LHCN-M2 (cell line): Measurements from ENCODE around the gene VRK1. TPM values are rescaled to one million over a fixed set of nuclear protein-coding genes. Genes with fewer than 3 reads are reported as not detected.

Experiments used
- DNase-seq: peaks from one replicate; pipeline ENCODE4 v3.0.0-alpha.2; 2012; ENCODE audit warnings: low read depth
- total RNA-seq: library from RNA; depleted of rRNA; stranded (reverse); fragments of >200 nt; gene quantifications from 2 replicates; pipeline ENCODE4 v1.2.3, GENCODE V29; 2014

VRK1 gene
- total RNA-seq, 1 experiment from 2014 or later, result 58.0 TPM

DNA sequence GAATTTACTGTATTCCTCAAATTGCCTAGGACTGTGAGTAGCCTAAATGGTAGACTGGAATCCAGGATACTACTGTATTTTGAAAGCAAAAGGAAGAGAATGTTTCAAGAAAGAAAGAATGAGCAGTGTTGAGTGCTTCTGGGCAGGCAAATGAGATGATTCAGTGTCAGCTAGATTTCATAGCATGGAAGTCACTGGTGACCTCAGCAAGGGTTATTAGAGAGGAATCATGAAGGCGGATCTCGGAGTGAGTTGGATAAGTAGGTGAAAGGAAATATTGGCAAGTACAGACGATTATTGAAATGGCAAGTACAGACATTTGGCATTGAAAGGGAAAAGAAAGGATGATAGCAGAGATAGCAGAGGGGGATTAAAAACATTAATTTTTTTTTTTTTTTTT is 27.1 kb downstream of the VRK1 start:
- DNase-seq, result peak; percentile 34

DNA sequence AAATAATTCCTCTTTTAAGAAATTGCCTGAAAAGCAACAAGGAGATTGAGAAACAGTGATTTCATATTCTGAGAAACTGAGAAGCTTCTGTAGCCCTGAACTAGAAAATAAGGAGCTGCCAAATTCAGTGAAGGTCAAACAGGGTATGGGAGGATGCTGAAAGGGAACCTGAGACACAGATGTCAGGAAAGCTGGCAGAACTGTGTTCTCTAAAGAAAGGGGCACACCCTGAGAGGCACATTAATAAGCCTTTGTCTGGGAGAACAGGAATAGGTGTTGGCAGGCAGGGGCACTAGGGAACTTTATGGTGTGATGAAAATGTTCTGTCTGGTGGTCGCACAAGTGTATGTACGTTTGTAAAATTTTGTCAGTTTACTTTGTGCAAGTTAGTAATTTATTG is 29.6 kb downstream of the VRK1 start:
- DNase-seq, result no peak

DNA sequence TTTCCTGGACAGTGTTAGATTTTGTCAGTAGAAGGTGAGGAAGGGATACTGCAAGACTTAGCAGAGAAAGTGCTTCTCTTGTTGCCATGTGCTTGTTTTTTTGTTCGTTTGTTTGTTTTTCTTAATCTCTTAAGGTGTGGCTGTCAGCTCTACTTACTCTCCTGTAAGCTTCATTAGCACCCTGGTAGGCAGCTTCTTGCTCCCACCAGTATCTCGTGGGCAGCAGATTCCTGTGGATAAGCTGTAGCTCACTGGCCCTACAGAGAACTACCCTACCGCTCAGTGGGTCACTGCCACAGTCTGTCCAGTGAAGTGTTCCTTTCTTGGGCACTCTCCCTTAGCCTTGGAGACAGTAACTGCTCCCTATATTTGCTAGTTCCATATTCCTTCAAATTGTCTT is 30.1 kb downstream of the VRK1 start:
- no peak for DNase-seq

GRCh38 chr14:96829791-96830190 is 32.6 kb downstream of the VRK1 start:
- DNase-seq, result no peak

DNA sequence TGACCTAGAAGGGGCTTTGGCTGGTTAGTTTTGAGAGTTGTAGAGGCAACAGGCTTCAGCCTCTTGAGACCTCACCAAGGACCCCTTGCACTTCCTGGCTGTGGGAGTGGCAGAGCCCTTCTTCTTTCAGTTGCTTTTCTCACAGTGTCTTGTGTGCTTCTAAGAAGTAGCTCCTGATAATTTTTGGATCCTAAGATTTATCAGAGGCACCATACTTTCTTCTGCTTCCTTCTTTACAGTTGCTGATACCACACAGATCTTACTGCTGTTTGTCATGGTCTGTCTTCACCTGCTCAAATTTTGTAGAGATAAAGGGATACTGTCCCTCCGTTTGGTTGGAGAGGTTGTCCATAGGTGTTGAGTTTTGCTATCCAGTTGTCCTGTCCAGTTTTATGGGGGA is 33.8 kb downstream of the VRK1 start:
- DNase-seq, result no peak

- DNase-seq, result no peak
Measured at GRCh38 chr14:96832351-96832750, 35.2 kb downstream of the VRK1 start.

- DNase-seq, result no peak
Measured at GRCh38 chr14:96838449-96838848, 41.3 kb downstream of the VRK1 start.

DNA sequence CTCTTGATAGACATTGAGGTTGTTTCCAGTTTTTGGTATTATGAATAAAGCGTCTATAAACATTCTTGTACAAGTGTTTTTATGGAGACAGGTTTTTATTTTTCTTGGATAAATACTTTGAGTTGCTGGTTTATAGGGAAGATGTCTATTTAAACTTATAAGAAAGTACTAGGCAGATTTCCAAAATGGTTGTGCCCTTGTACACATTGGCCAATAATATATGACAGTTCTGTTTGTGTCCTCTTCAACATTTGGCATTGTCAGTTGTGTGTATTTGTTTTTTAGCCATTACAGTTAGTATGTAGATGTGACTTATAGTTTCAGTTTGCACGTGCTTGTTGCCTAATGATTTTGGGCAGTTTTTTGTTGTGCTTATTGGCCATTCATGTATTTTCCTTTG is 42.1 kb downstream of the VRK1 start:
- no peak for DNase-seq

DNA sequence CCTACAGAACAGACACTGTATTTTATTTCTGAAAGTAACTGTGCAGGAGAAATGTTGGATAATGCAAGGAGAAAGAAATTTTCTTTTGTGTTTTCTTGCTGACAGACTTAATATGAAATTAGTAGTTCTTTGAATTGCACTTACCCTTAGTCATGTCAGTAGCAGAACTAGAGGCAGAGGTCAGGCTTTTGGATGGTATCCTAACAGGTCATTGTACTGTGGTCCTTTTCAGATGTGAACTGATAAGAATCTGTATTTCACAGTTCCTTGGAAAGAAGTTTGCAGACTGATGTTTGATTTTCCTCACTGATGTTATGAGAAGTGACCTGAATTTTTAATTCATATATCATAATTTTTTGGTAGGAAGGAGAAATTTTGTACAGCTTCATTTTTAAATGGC is 46.0 kb downstream of the VRK1 start:
- no peak for DNase-seq

GRCh38 chr14:96844857-96845570 is 47.8 kb downstream of the VRK1 start:
- no peak for DNase-seq

DNA sequence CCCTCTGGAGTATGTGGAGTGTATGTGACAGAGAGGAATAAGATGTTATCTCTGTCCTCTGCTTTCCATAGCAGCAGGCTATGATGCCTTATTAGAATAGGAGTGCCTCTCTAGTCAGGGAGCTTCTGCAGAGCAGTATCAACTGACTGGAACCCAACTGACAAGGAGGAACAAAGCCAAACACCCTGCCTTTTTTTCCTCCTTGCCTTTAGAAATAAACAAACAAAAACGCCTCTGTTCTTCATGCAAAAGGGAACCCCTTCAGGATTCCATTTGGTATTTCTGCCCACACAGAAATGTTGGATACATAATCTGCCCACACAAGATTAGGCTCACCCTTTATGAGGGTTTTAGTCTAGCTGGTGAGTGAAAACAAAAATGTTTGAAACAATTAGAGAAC is 50.3 kb downstream of the VRK1 start:
- DNase-seq, result no peak

DNA sequence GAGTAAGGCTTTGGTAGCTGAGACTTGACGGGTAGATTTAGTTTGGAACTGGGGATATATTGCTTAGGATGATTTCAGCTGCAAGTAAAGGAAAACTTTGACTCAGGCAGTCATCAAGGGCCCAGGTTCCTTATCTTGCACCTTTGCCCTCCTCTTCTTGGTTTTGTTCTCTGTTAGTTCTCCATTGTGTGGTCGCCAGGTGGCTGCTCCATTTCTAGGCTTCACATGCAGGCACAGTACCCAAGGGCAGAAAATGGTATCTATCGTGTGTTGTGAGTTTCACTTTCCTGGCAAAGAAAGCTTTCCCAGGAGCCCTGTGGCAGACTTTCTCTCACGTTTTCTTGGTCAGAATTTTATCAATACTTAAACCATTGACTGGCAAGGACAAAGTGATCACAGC is 50.8 kb downstream of the VRK1 start:
- DNase-seq, result no peak

GRCh38 chr14:96849733-96850132 is 52.6 kb downstream of the VRK1 start:
- no peak for DNase-seq

DNA sequence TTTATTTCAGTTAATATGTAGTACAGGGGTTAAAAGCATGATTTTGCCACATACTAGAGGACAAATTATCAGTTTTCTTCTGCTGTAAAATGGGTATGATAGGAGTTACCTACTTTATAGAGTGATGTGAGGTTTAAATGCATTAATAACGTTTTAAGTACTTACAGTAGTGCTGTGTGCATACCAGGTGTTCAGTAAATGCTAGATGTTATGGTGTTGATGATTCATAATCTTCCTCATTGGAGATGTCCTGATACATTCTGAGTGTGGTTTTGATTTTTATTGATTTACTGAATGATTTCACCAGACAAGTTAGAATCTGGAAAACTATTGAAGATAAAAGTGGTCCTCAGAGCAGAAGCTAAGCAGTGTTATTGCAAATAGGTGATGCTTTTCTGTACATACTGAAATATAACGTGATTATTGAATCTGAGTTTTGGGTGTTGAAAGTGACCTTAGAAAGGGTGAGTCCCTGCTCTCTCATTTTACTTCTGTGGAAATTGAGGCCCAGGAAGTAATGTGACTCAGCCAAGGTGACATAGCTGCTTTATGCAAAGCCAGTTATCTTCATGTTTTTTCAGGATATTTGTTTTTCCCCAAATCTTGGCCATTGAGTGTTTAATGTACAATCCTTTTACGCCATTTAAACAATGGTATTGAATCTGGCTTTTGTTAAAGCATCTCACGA is 54.7 kb downstream of the VRK1 start:
- no peak for DNase-seq

- DNase-seq, result peak; percentile 42
Measured at GRCh38 chr14:96852823-96853422, 55.7 kb downstream of the VRK1 start.

- no peak for DNase-seq
Measured at GRCh38 chr14:96858643-96859042, 61.5 kb downstream of the VRK1 start.

- DNase-seq, result no peak
Measured at GRCh38 chr14:96861568-96862310, 64.6 kb downstream of the VRK1 start.

- DNase-seq, result no peak
Measured at GRCh38 chr14:96863327-96863985, 66.3 kb downstream of the VRK1 start.

DNA sequence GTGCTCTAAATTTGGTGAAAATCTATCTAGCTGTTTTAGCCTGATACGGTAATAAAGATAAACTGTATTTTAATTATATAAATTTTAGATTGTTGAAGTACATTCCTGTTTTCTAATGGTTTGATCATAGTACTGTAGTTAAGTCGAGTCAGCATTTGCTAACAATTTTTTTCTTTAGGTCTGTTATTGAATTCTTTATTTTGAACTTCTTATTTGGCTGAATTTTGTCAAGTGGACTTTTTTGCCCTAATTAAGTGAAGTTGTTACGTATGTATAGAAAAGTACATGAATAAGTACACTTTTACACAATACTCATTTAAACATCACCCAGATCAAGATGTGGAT is 66.8 kb downstream of the VRK1 start:
- DNase-seq, result no peak

DNA sequence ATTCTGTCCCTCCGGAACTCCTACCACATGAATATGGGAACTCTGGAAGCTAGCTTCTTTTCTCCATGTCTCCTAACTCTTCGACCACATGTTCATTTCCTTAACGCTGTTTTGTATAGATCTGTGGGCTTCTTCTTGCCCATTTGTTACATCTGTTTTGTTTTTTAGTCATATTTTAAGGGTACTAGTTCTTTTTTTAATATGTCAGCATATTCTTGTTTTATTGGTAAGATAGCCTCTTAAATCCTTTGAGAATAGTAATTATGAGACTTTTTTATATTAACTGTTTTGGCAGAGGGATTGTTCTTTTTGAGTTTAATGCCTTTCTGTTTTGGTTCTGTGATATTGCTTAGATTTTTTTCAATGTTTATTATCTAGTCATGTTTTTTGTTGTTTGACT is 70.5 kb downstream of the VRK1 start:
- no peak for DNase-seq

GRCh38 chr14:96874127-96874526 is 76.9 kb downstream of the VRK1 start:
- DNase-seq, result no peak

GRCh38 chr14:96876747-96877146 is 79.6 kb downstream of the VRK1 start:
- DNase-seq, result no peak
